HFF-Myc (cell line): ENCODE data around the gene ITLN2.

Experiments
- DNase-seq: peaks from one replicate; pipeline ENCODE4 v3.0.0-alpha.2; 2011; ENCODE audit warnings: low read depth; ENCODE audit errors: extremely low read depth
- H3K4me3 ChIP-seq: replicated peaks from 2 replicates; pipeline ENCODE4 v1.5.1; 2011; ENCODE audit warnings: low read depth, mild to moderate bottlenecking, control low read depth, low read length
- CTCF ChIP-seq: IDR thresholded peaks from 2 replicates; pipeline ENCODE4 v1.5.1; 2012; ENCODE audit warnings: mild to moderate bottlenecking, low read depth, low read length, control low read depth; ENCODE audit errors: missing control alignments

Gene ITLN2

GRCh38 chr1:160975026-160975425, 20.4 kb upstream of the ITLN2 start:
- DNase-seq = no peak
- H3K4me3 ChIP-seq = no peak overlapping the region
- no peak for TF ChIP-seq CTCF

GRCh38 chr1:160973491-160973890, 18.9 kb upstream of the ITLN2 start:
- no peak overlapping the region for H3K4me3 ChIP-seq
- no peak for DNase-seq
- no peak for TF ChIP-seq CTCF

- DNase-seq = no peak
- TF ChIP-seq CTCF = no peak
- H3K4me3 ChIP-seq = no peak overlapping the region
These were observed 18.3 kb upstream of the ITLN2 start for GRCh38 chr1:160972939-160973338.

- DNase-seq = no peak
- H3K4me3 ChIP-seq = no peak overlapping the region
- no peak for TF ChIP-seq CTCF
These were observed 17.0 kb upstream of the ITLN2 start for GRCh38 chr1:160971618-160972056.

- H3K4me3 ChIP-seq = no peak overlapping the region
- no peak for TF ChIP-seq CTCF
- no peak for DNase-seq
These were observed 8.9 kb upstream of the ITLN2 start for GRCh38 chr1:160963521-160963920.

- no peak for DNase-seq
- TF ChIP-seq CTCF = no peak
- no peak overlapping the region for H3K4me3 ChIP-seq
These were observed 6.8 kb upstream of the ITLN2 start for GRCh38 chr1:160961419-160961818.

GRCh38 chr1:160956966-160957365, 2.4 kb upstream of the ITLN2 start:
- no peak for TF ChIP-seq CTCF
- H3K4me3 ChIP-seq = no peak overlapping the region
- no peak for DNase-seq
